Left ventricle myocardium superior (tissue), 1 donor: Measurements from ENCODE around the gene SLC5A4. TPM values are rescaled to one million over a fixed set of nuclear protein-coding genes. Genes with fewer than 3 reads are reported as not detected.

Source experiments
- total RNA-seq: library from RNA; stranded (reverse); fragmentation: NEBNext Ultra II Directional; extraction: Animal tissue kit (Norgen Biotek cat#: 25700); gene quantifications from one replicate; pipeline ENCODE4 v1.2.1, GENCODE V29; 2021
- donor health status: DM: no; HTN: yes; CAD: no; lungs with severe emphysema.

The SLC5A4 gene
- total RNA-seq, 1 donor from 2014 or later, result not detected

Other genes with a start within 250 kb of the SLC5A4 start
- 223 TPM for gene SLC5A1, start 212.1 kb downstream of the SLC5A4 start, total RNA-seq
- not detected for gene C22orf42, start 96.0 kb downstream of the SLC5A4 start, total RNA-seq
- not detected for gene RFPL2, start 50.3 kb downstream of the SLC5A4 start, total RNA-seq
- not detected for gene RFPL3, start 102.5 kb upstream of the SLC5A4 start, total RNA-seq
- 43.0 TPM for gene RTCB, start 156.9 kb upstream of the SLC5A4 start, total RNA-seq
- not detected for gene BPIFC, start 209.1 kb upstream of the SLC5A4 start, total RNA-seq
- gene FBXO7, start 219.5 kb upstream of the SLC5A4 start, total RNA-seq, result 32.2 TPM